Stimulated activated CD4-positive, alpha-beta T cell treated with anti-CD3 and anti-CD28 coated beads, Interleukin-2, amount 100 ng/mL, for 4 hours (primary cell): ENCODE results near the gene ARHGEF16.
A peak's percentile ranks its signal among the peaks of the same experiment; 100 is the strongest.

Experiments
- DNase-seq: peaks from one replicate; pipeline ENCODE4 v3.0.0-alpha.2; 2020; ENCODE audit warnings: low read depth

ARHGEF16 gene

DNA sequence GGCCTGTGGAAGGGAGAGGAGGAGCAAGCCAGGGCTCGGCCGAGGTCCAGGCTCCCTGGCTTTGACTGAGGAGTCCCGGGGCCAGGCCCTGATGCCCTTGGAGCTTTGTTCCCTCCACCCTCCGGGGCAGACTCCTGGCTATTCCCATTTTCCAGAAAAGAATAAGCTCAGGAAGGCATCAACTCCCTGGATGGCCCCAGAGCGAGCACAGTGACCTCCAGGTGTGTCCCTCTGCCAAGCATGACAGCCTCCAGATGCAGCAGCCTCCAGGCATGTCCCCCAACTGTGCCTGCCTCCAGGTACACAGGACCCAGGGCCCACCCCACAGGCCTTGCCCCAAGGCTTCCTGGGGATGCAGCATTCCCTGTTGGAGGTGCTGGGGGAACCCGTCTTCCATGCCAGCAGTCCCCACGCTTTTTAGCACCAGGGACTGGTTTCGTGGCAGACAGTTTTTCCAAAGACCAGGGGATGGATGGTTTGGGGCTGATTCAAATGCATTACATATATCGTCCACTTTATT, 15.7 kb upstream of the ARHGEF16 start:
- no peak for DNase-seq

GRCh38 chr1:3439346-3440299, 14.8 kb upstream of the ARHGEF16 start:
- DNase-seq = no peak

- no peak for DNase-seq
These were observed 14.2 kb upstream of the ARHGEF16 start for GRCh38 chr1:3440300-3440681.

DNA sequence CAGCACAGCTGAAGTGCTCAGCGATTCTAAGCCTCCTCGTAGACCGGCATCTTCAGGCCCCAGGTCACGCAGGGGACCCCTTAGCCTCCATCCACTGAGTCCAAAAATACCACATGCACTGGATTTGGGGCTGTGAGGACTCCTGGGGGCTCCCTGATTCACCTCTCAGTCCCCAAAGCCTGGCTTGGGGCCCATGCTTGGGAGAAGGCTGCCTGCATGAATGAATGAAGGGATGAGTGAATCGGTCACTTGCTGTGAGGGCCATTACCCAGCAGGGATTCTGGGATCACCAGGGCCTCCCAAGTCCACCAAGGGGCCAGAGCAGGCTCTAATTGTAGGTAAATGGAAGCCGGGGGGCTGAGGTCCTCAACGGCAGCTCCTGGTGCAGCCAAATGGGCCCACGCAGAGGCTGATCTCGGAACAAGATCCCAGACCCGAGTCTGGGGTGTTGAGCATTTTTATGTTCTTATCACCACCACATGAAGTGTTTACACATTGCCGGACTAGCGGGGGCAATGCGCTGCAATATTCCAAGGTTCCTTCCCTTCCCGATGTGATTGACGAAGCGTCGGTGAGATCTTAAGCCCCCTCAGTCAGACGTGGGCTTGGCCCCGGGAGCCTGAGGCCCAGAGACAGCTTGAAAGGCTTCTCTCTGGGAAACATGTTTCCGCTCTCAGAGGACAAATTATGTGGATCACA, 13.6 kb upstream of the ARHGEF16 start:
- no peak for DNase-seq

GRCh38 chr1:3441410-3441847, 13.0 kb upstream of the ARHGEF16 start:
- no peak for DNase-seq

DNA sequence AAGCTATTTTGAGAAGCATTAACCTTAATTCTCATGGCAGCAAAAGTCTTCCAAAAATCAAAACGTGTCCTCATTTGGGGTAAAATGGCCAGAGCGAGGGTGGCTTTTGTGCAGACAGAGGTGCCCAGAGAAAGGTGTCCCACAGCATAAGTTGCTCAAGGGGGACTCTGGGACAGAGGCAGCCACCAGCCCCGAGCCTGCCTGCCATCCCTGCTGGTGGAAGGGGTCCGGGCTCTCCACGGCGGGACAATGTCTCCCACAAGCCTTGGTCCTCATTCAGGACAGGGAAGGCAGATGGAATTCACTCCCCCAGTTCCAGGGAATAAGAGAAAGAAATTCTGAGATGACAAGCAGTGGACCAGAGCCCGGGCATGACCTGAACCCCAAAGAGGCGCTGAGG, 12.6 kb upstream of the ARHGEF16 start:
- no peak for DNase-seq

- no peak for DNase-seq
These were observed 12.1 kb upstream of the ARHGEF16 start for GRCh38 chr1:3442331-3442730.

DNA sequence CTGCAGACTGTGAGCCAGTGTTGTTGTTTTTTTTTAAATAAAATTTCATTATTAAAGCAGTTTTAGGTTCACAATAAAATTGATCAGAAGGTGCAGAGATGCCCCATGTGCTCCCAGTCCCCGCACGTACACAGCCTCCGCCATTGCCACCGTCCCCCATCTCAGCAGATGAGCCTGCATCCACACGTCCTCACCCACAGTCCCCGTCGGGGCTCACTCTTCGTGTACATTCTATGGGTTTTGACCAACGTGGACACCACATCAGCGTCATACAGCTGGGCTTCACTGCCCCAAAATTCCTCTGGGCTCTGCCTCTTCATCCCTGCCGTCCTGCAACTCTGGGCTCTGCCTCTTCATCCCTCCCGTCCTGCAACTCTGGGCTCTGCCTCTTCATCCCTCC, 11.6 kb upstream of the ARHGEF16 start:
- no peak for DNase-seq

DNA sequence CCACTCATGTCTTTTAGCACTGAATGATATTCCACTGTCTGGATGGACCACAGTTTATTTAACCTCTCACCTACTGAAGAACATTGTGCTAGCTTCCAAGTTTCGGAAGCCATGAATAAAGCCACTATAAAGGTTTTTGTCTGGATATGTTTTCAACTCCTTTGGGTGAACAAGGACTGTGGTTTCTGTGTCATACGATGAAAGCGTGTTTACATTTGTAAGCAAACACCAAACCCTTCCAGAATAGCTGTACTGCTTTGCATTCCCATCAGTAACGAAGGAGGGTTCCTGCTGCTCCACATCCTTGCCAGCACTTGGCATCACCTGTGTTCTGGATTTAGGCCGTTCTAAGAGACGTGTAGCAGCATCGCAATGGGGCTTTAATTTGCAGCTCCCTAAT, 10.7 kb upstream of the ARHGEF16 start:
- DNase-seq = no peak

GRCh38 chr1:3444298-3444697, 10.2 kb upstream of the ARHGEF16 start:
- DNase-seq = no peak

DNA sequence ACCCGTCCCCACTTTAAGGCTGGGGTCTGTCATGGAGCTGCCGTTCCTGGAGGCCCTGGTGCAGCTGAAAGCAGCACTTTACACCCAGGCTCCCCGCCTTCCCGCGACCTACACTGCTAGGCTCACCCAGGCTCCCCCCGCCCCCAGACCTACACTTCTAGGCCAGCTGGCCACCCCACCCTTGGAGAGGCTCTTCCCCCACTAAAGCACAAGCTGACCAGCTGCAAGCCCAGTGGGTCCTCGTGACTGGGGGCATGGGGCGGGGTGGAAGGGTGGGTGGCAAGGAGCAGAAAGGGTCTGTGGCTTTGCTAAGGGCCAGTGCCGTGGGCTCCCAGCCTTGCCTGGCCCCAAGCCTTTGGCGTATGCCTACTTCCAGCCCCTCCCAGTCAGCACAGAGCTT, 9.7 kb upstream of the ARHGEF16 start:
- no peak for DNase-seq

GRCh38 chr1:3450202-3450863, 4.1 kb upstream of the ARHGEF16 start:
- no peak for DNase-seq

DNA sequence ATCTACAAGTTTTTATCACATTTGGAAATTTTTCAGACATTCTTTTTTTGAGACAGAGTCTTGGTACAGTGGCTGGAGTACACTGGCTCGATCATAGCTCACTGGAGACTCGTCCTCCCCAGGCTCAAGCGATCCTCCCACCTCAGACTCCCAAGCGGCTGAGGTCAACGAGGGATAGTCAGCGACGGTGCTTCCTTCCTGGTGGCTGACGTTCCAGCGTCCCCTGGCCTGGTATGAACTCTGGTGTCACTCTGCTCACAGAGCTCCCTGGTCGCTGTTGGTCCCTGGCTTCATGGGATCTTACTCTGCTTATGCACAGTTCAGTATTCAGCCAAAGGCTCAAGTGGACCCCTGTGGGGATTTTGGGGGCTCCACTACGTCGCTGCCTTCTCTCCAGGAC, 3.5 kb upstream of the ARHGEF16 start:
- DNase-seq = no peak

- DNase-seq = no peak
These were observed 2.2 kb upstream of the ARHGEF16 start for GRCh38 chr1:3451994-3452865.

DNA sequence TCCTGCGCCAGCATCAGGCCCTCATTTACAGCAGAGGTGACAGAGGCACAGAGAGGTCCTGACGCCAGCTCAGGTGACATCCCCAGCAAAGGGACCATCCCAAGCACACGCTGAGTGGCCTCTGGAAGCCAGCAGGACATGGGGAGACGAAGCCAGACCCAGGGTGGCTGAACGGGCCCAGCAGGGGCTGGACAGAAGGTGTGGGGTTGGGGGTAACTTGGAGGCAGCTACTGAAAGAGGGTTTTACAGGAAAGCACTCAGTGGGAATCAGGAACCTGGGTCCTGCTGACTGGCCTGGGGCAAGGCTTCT, 1.6 kb upstream of the ARHGEF16 start:
- DNase-seq = no peak

DNA sequence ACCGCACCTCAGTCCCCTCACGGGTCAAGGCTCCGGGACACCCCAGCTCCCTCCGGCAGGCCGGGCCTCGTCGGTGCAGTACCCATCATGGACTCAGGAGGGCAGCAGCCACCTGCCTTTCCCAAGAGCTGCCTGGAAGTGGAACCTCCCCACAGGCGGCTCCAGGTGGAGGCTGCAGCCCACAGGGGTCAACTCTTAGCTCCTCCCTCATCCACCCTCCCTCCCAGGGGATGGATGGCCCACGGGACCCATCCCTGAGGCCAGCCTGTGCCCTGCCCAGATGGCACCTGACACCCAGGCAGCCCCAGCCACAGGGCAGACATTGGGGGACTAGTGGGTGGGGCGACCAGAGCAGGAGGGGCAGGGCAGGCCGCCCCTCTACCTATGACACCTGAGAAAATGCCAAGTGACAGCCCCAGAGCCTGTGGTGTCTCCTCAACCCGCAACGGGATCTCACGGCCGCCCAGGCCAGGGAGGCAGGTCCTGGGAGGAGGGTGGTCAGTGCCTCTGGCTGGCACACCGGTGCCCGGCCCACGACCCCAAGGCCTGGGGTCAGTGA, 1.2 kb upstream of the ARHGEF16 start:
- peak; percentile 56 for DNase-seq

GRCh38 chr1:3454811-3455618, 550 bp downstream of the ARHGEF16 start:
- DNase-seq = no peak

DNA sequence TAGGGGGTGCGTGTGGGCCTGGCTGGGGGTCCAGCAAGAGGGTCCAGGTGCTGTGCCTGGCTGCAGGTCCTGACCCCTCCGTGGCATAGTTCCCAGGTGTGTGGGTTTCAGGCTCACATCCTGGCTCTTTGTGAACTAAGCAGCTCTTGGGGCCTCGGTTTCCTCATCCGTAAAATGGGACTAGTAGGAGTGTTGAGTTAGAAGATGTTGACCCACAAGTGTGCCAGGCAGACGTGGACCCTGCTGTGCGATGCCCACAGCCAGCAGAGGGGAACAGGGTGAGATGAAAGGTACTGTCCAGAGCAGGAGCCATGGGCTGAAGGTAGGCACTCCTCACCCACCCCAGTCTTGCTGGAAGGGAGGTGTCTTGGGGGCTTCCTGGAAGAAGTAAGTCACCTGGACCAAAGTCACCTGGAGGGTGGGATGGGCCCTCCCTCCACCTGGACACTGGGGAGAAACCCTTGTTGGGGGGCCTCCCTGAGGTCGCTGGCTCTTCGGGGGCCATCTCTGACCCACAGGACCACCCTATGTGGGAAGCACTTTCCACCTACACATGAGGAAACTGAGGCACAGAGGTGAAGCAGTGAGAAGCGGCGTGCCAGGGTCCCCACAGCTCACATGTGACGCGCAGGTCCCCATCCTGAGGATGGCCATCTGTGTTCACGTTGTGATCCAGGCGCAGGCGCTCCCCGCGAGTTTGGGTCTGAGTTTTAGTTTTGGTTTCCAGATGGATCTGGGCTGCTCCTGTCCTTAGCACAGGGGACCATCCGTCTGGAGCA, 1.4 kb downstream of the ARHGEF16 start:
- no peak for DNase-seq

- no peak for DNase-seq
These were observed 2.0 kb downstream of the ARHGEF16 start for GRCh38 chr1:3456449-3456963.
